ENCODE data around the gene TPCN2. TPM values are rescaled to one million over a fixed set of nuclear protein-coding genes. Genes with fewer than 3 reads are reported as not detected.

The TPCN2 gene
- total RNA-seq, 1 experiment from 2014 or later, result 28.9 TPM

GRCh38 chr11:69157822-69158231 is 109.1 kb downstream of the TPCN2 start:
- Histone ChIP-seq H3K36me3 (ENCODE audit: insufficient read depth, low read length, poor library complexity, severe bottlenecking) (no peaks in the 10 kb centered on the region), H3K4me1 (ENCODE audit: insufficient read depth, low read length, poor library complexity, severe bottlenecking) (peaks cover 20% of the 10 kb centered on the region), H3K27me3 (replicated peaks; ENCODE audit: insufficient read depth, low read depth, low read length, poor library complexity) (no peaks in the 10 kb centered on the region), H3K9me3 (ENCODE audit: low read depth, low read length, poor library complexity, severe bottlenecking) (no peaks in the 10 kb centered on the region), H3K27ac (ENCODE audit: low read depth, low read length, poor library complexity, severe bottlenecking) (peak overlapping the region; percentile 62), H3K4me3 (ENCODE audit: low read depth, low read length, poor library complexity, severe bottlenecking) (no peak overlapping the region)
- DNase-seq (ENCODE audit: low spot score), result no peak
- no TSS peak for BruUV-seq (replicated peaks)
- ChIA-PET CTCF (interaction anchor here (0.9 kb wide), 1 partner anchor 218 kb away, joined by 3 read pairs; no protein-coding TSS in a partner anchor), POLR2A (ENCODE audit: low non-redundant PET) (no interaction called here)
- TF ChIP-seq CTCF (conservative IDR thresholded peaks at IDR 0.05; ENCODE audit: low read depth, low read length), result no peak
- no peak for TF ChIP-seq EZH2 (IDR thresholded peaks at IDR 0.05; ENCODE audit: borderline replicate concordance, low read depth, low read length, poor library complexity, severe bottlenecking)
- intact Hi-C loops (cut with micrococcal nuclease; ENCODE audit: unreplicated experiment), result no loop called here

GRCh38 chr11:69158301-69159149 is 109.8 kb downstream of the TPCN2 start:
- intact Hi-C loops (cut with micrococcal nuclease; ENCODE audit: unreplicated experiment), result no loop called here
- DNase-seq (ENCODE audit: low spot score), result no peak
- H3K4me1 ChIP-seq (ENCODE audit: insufficient read depth, low read length, poor library complexity, severe bottlenecking), result peaks cover 20% of the 10 kb centered on the region
- ChIA-PET CTCF (no interaction called here), POLR2A (ENCODE audit: low non-redundant PET) (no interaction called here)
- BruUV-seq (replicated peaks), result no TSS peak
- H3K9me3 ChIP-seq (ENCODE audit: low read depth, low read length, poor library complexity, severe bottlenecking), result no peaks in the 10 kb centered on the region
- no peaks in the 10 kb centered on the region for H3K27me3 ChIP-seq (replicated peaks; ENCODE audit: insufficient read depth, low read depth, low read length, poor library complexity)
- H3K36me3 ChIP-seq (ENCODE audit: insufficient read depth, low read length, poor library complexity, severe bottlenecking), result no peaks in the 10 kb centered on the region
- H3K4me3 ChIP-seq (ENCODE audit: low read depth, low read length, poor library complexity, severe bottlenecking), result no peak overlapping the region
- TF ChIP-seq CTCF (conservative IDR thresholded peaks at IDR 0.05; ENCODE audit: low read depth, low read length) (no peak), EZH2 (IDR thresholded peaks at IDR 0.05; ENCODE audit: borderline replicate concordance, low read depth, low read length, poor library complexity, severe bottlenecking) (no peak)
- peak overlapping the region; percentile 62 for H3K27ac ChIP-seq (ENCODE audit: low read depth, low read length, poor library complexity, severe bottlenecking)

GRCh38 chr11:69159150-69159852 is 110.6 kb downstream of the TPCN2 start:
- DNase-seq (ENCODE audit: low spot score), result no peak
- H3K9me3 ChIP-seq (ENCODE audit: low read depth, low read length, poor library complexity, severe bottlenecking), result no peaks in the 10 kb centered on the region
- H3K27ac ChIP-seq (ENCODE audit: low read depth, low read length, poor library complexity, severe bottlenecking), result no peak overlapping the region
- ChIA-PET POLR2A (ENCODE audit: low non-redundant PET) (no interaction called here), CTCF (no interaction called here)
- no TSS peak for BruUV-seq (replicated peaks)
- H3K4me3 ChIP-seq (ENCODE audit: low read depth, low read length, poor library complexity, severe bottlenecking), result no peak overlapping the region
- H3K27me3 ChIP-seq (replicated peaks; ENCODE audit: insufficient read depth, low read depth, low read length, poor library complexity), result no peaks in the 10 kb centered on the region
- TF ChIP-seq CTCF (conservative IDR thresholded peaks at IDR 0.05; ENCODE audit: low read depth, low read length) (no peak), EZH2 (IDR thresholded peaks at IDR 0.05; ENCODE audit: borderline replicate concordance, low read depth, low read length, poor library complexity, severe bottlenecking) (no peak)
- no peaks in the 10 kb centered on the region for H3K36me3 ChIP-seq (ENCODE audit: insufficient read depth, low read length, poor library complexity, severe bottlenecking)
- H3K4me1 ChIP-seq (ENCODE audit: insufficient read depth, low read length, poor library complexity, severe bottlenecking), result peaks cover 20% of the 10 kb centered on the region
- intact Hi-C loops (cut with micrococcal nuclease; ENCODE audit: unreplicated experiment), result no loop called here

All from A673 (cell line).